ENCODE data around the gene LGALS3BP.

The LGALS3BP gene

DNA sequence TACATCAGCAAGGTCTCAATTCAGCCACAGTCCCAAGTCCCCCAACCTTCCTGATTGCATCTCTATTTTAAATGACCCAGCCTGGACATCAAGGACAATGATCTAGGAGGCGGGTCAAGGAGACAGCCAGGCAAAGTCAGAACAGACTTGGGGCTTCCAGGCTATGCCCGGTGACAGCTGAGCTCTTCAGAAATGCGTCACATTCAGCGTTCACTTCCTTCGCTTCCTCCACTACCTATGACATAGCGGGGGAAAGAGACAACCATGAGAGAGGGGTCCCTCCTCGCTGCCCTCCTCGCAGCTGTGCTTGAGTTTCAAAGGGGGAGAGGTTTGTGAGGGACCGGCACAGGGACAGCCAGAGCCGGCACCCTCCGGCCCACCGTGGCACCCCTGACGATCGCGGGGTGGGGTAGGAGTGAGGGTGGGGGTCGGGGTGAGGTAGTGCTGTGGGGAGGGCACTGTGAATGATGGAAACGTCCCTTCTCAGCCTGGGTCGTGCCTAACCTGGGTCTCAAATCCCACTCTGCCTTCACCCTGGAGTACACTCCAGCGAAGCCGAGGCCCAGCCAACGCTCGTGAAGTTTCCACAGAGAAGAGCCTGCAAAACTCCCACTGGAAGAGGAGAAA is 12.3 kb upstream of the LGALS3BP start:
- Histone ChIP-seq H2AK5ac (ENCODE audit: low read length) (no peak overlapping the region), H2BK12ac (ENCODE audit: low read length) (no peak overlapping the region), H3K4ac (ENCODE audit: low read depth, low read length) (no peak overlapping the region), H3K14ac (ENCODE audit: low read length) (no peak overlapping the region), H3K23ac (ENCODE audit: low read length) (no peak overlapping the region), H3K27ac (ENCODE audit: low read depth, low read length) (no peak overlapping the region), H4K12ac (ENCODE audit: low read depth, low read length) (no peak overlapping the region), H4K8ac (ENCODE audit: low read depth, low read length) (no peak overlapping the region), H3K9me3 (ENCODE audit: insufficient read depth, low read depth, low read length) (peaks cover 7% of the 10 kb centered on the region), H3K4me3 (ENCODE audit: low read depth, low read length) (no peak overlapping the region), H3K18ac (ENCODE audit: low read length) (no peak overlapping the region), H3K4me2 (ENCODE audit: low read length) (no peak overlapping the region), H3K36me3 (ENCODE audit: control insufficient read depth in 1 of 2, insufficient read depth in 2 of 2, low read length in 2 of 2) (peaks cover 64 to 65% of the 10 kb centered on the region in 2 experiments), H3K79me1 (ENCODE audit: low read length) (peaks cover 4% of the 10 kb centered on the region), H4K91ac (ENCODE audit: low read depth, low read length) (no peak overlapping the region), H2BK5ac (ENCODE audit: low read depth, low read length, poor library complexity) (no peak overlapping the region), H2AFZ (ENCODE audit: insufficient read depth, low read length, poor library complexity) (no peak overlapping the region), H3K9ac (ENCODE audit: low read length) (no peak overlapping the region), H3K27me3 (ENCODE audit: insufficient read depth, low read length) (no peaks in the 10 kb centered on the region), H2BK120ac (ENCODE audit: insufficient read depth, low read length, poor library complexity) (no peak overlapping the region), H3K79me2 (ENCODE audit: control insufficient read depth, insufficient read depth, low read length, poor library complexity) (no peaks in the 10 kb centered on the region), H3K4me1 (ENCODE audit: control insufficient read depth in 1 of 2, insufficient read depth in 2 of 2, low read length in 2 of 2) (peaks cover 9 to 10% of the 10 kb centered on the region in 2 experiments)
- no CpG with 5 or more reads among the region's 22 CpGs for WGBS (ENCODE audit: extremely low coverage, insufficient coverage, insufficient read length)
- DNase-seq, result no peak

- H4K91ac ChIP-seq (ENCODE audit: low read depth, low read length), result no peak overlapping the region
- no peak overlapping the region for H3K23ac ChIP-seq (ENCODE audit: low read length)
- no peak overlapping the region for H3K27ac ChIP-seq (ENCODE audit: low read depth, low read length)
- H3K9me3 ChIP-seq (ENCODE audit: insufficient read depth, low read depth, low read length), result peaks cover 7% of the 10 kb centered on the region
- no peak overlapping the region for H2AK5ac ChIP-seq (ENCODE audit: low read length)
- H2BK5ac ChIP-seq (ENCODE audit: low read depth, low read length, poor library complexity), result no peak overlapping the region
- no peak overlapping the region for H3K9ac ChIP-seq (ENCODE audit: low read length)
- peaks cover 8% of the 10 kb centered on the region for H3K79me1 ChIP-seq (ENCODE audit: low read length)
- H3K4me1 ChIP-seq (ENCODE audit: control insufficient read depth in 1 of 2, insufficient read depth in 2 of 2, low read length in 2 of 2), result peaks cover 13 to 17% of the 10 kb centered on the region in 2 experiments
- no peak overlapping the region for H4K8ac ChIP-seq (ENCODE audit: low read depth, low read length)
- H2BK12ac ChIP-seq (ENCODE audit: low read length), result no peak overlapping the region
- peaks cover 2% of the 10 kb centered on the region for H3K79me2 ChIP-seq (ENCODE audit: control insufficient read depth, insufficient read depth, low read length, poor library complexity)
- no peak overlapping the region for H3K4ac ChIP-seq (ENCODE audit: low read depth, low read length)
- no peak overlapping the region for H3K4me3 ChIP-seq (ENCODE audit: low read depth, low read length)
- DNase-seq, result no peak
- H3K4me2 ChIP-seq (ENCODE audit: low read length), result no peak overlapping the region
- H3K18ac ChIP-seq (ENCODE audit: low read length), result no peak overlapping the region
- no peak overlapping the region for H2BK120ac ChIP-seq (ENCODE audit: insufficient read depth, low read length, poor library complexity)
- H3K14ac ChIP-seq (ENCODE audit: low read length), result no peak overlapping the region
- H2AFZ ChIP-seq (ENCODE audit: insufficient read depth, low read length, poor library complexity), result no peak overlapping the region
- no CpG with 5 or more reads among the region's 33 CpGs for WGBS (ENCODE audit: extremely low coverage, insufficient coverage, insufficient read length)
- no peak overlapping the region for H4K12ac ChIP-seq (ENCODE audit: low read depth, low read length)
- peaks cover 55 to 57% of the 10 kb centered on the region in 2 experiments for H3K36me3 ChIP-seq (ENCODE audit: control insufficient read depth in 1 of 2, insufficient read depth in 2 of 2, low read length in 2 of 2)
- no peaks in the 10 kb centered on the region for H3K27me3 ChIP-seq (ENCODE audit: insufficient read depth, low read length)
These were observed 11.5 kb upstream of the LGALS3BP start for GRCh38 chr17:78991017-78991738.

GRCh38 chr17:78990349-78991016 is 10.8 kb upstream of the LGALS3BP start:
- Histone ChIP-seq H3K4ac (ENCODE audit: low read depth, low read length) (no peak overlapping the region), H3K4me1 (ENCODE audit: control insufficient read depth in 1 of 2, insufficient read depth in 2 of 2, low read length in 2 of 2) (peaks cover 13 to 17% of the 10 kb centered on the region in 2 experiments), H4K8ac (ENCODE audit: low read depth, low read length) (no peak overlapping the region), H3K23ac (ENCODE audit: low read length) (no peak overlapping the region), H3K27ac (ENCODE audit: low read depth, low read length) (no peak overlapping the region), H2BK120ac (ENCODE audit: insufficient read depth, low read length, poor library complexity) (no peak overlapping the region), H3K4me2 (ENCODE audit: low read length) (no peak overlapping the region), H3K79me2 (ENCODE audit: control insufficient read depth, insufficient read depth, low read length, poor library complexity) (peaks cover 2% of the 10 kb centered on the region), H2BK5ac (ENCODE audit: low read depth, low read length, poor library complexity) (no peak overlapping the region), H3K9ac (ENCODE audit: low read length) (no peak overlapping the region), H4K91ac (ENCODE audit: low read depth, low read length) (no peak overlapping the region), H2AK5ac (ENCODE audit: low read length) (no peak overlapping the region), H3K9me3 (ENCODE audit: insufficient read depth, low read depth, low read length) (peaks cover 7% of the 10 kb centered on the region), H2AFZ (ENCODE audit: insufficient read depth, low read length, poor library complexity) (no peak overlapping the region), H3K27me3 (ENCODE audit: insufficient read depth, low read length) (no peaks in the 10 kb centered on the region), H3K36me3 (ENCODE audit: control insufficient read depth in 1 of 2, insufficient read depth in 2 of 2, low read length in 2 of 2) (peaks cover 50 to 52% of the 10 kb centered on the region in 2 experiments), H3K4me3 (ENCODE audit: low read depth, low read length) (no peak overlapping the region), H3K79me1 (ENCODE audit: low read length) (peaks cover 8% of the 10 kb centered on the region), H4K12ac (ENCODE audit: low read depth, low read length) (no peak overlapping the region), H3K18ac (ENCODE audit: low read length) (no peak overlapping the region), H3K14ac (ENCODE audit: low read length) (no peak overlapping the region), H2BK12ac (ENCODE audit: low read length) (no peak overlapping the region)
- WGBS (ENCODE audit: extremely low coverage, insufficient coverage, insufficient read length), result no CpG with 5 or more reads among the region's 29 CpGs
- DNase-seq, result no peak

GRCh38 chr17:78988152-78988551 is 8.4 kb upstream of the LGALS3BP start:
- H3K23ac ChIP-seq (ENCODE audit: low read length), result no peak overlapping the region
- H3K18ac ChIP-seq (ENCODE audit: low read length), result no peak overlapping the region
- H3K9ac ChIP-seq (ENCODE audit: low read length), result no peak overlapping the region
- no CpG with 5 or more reads among the region's 6 CpGs for WGBS (ENCODE audit: extremely low coverage, insufficient coverage, insufficient read length)
- peaks cover 13 to 17% of the 10 kb centered on the region in 2 experiments for H3K4me1 ChIP-seq (ENCODE audit: control insufficient read depth in 1 of 2, insufficient read depth in 2 of 2, low read length in 2 of 2)
- H4K8ac ChIP-seq (ENCODE audit: low read depth, low read length), result peak overlapping the region; percentile 35
- H3K9me3 ChIP-seq (ENCODE audit: insufficient read depth, low read depth, low read length), result peaks cover 1% of the 10 kb centered on the region
- peak overlapping the region; percentile 38 for H2BK12ac ChIP-seq (ENCODE audit: low read length)
- no peak overlapping the region for H3K4me2 ChIP-seq (ENCODE audit: low read length)
- no peak overlapping the region for H3K27ac ChIP-seq (ENCODE audit: low read depth, low read length)
- no peak overlapping the region for H3K14ac ChIP-seq (ENCODE audit: low read length)
- H2BK120ac ChIP-seq (ENCODE audit: insufficient read depth, low read length, poor library complexity), result no peak overlapping the region
- H3K79me1 ChIP-seq (ENCODE audit: low read length), result peaks cover 8% of the 10 kb centered on the region
- H3K27me3 ChIP-seq (ENCODE audit: insufficient read depth, low read length), result no peaks in the 10 kb centered on the region
- no peak overlapping the region for H2AFZ ChIP-seq (ENCODE audit: insufficient read depth, low read length, poor library complexity)
- peak overlapping the region; percentile 28 for H4K91ac ChIP-seq (ENCODE audit: low read depth, low read length)
- H3K36me3 ChIP-seq (ENCODE audit: control insufficient read depth in 1 of 2, insufficient read depth in 2 of 2, low read length in 2 of 2), result peaks cover 29 to 30% of the 10 kb centered on the region in 2 experiments
- H2AK5ac ChIP-seq (ENCODE audit: low read length), result peak overlapping the region; percentile 61
- no peak overlapping the region for H4K12ac ChIP-seq (ENCODE audit: low read depth, low read length)
- peaks cover 2% of the 10 kb centered on the region for H3K79me2 ChIP-seq (ENCODE audit: control insufficient read depth, insufficient read depth, low read length, poor library complexity)
- no peak overlapping the region for H2BK5ac ChIP-seq (ENCODE audit: low read depth, low read length, poor library complexity)
- no peak for DNase-seq
- no peak overlapping the region for H3K4ac ChIP-seq (ENCODE audit: low read depth, low read length)
- H3K4me3 ChIP-seq (ENCODE audit: low read depth, low read length), result no peak overlapping the region

Data from trophoblast cell (in vitro differentiated cells and primary cell).